Measurements from ENCODE around the gene DYTN. TPM values are rescaled to one million over a fixed set of nuclear protein-coding genes. Genes with fewer than 3 reads are reported as not detected.

The DYTN gene
- polyA plus RNA-seq, 1 of the 3 experiments (the other 2 are of a cell fraction), result not detected

GRCh38 chr2:206657087-206657486, 61.1 kb downstream of the DYTN start (continued):
- TF ChIP-seq PBX3 (IDR thresholded peaks at IDR 0.05), result no peak

- TF ChIP-seq FOXM1 (IDR thresholded peaks at IDR 0.05; ENCODE audit: low read depth) (no peak), GATA2 (CRISPR knock-in tag; IDR thresholded peaks at IDR 0.05) (no peak), PBX3 (IDR thresholded peaks at IDR 0.05) (no peak), EZH2phosphoT487 (IDR thresholded peaks at IDR 0.05; ENCODE audit: borderline replicate concordance, low read depth) (no peak), MXI1 (IDR thresholded peaks at IDR 0.05; ENCODE audit: low read depth, low read length) (no peak), GABPA (IDR thresholded peaks at IDR 0.05; ENCODE audit: low read depth) (no peak), REST (IDR thresholded peaks at IDR 0.05; ENCODE audit: low read depth, low read length) (no peak), RXRA (IDR thresholded peaks at IDR 0.05; ENCODE audit: borderline replicate concordance, low read depth) (no peak), YY1 (IDR thresholded peaks at IDR 0.05; ENCODE audit: low read depth) (no peak), RAD21 (IDR thresholded peaks at IDR 0.05; ENCODE audit: low read length) (no peak), CTCF (IDR thresholded peaks at IDR 0.05) (no peak), IRF3 (IDR thresholded peaks at IDR 0.05; ENCODE audit: low read depth, low read length) (no peak), TAF1 (IDR thresholded peaks at IDR 0.05; ENCODE audit: borderline replicate concordance, low read depth, low read length) (no peak), NFIC (IDR thresholded peaks at IDR 0.05; ENCODE audit: borderline replicate concordance) (no peak), CHD2 (IDR thresholded peaks at IDR 0.05; ENCODE audit: low read length, partially characterized antibody) (no peak)
- Histone ChIP-seq H3K27ac (ENCODE audit: low read depth in 2 of 2, low read length in 1 of 2) (no peak overlapping the region), H3F3A (replicated peaks; ENCODE audit: insufficient read depth) (no peaks in the 10 kb centered on the region), H3K4me3 (ENCODE audit: low read depth in 2 of 2, low read length in 1 of 2) (no peak overlapping the region), H3K9ac (no peak overlapping the region), H3K79me2 (ENCODE audit: insufficient read depth) (no peaks in the 10 kb centered on the region), H3K9me2 (0 out of 2 replicates have a peak, but pooled peaks cover under 1% of the 10 kb centered on the region), H3K4me1 (ENCODE audit: control insufficient read depth in 1 of 2, insufficient read depth in 2 of 2, low read depth in 1 of 2, low read length in 1 of 2) (no peaks in the 10 kb centered on the region), H4K20me1 (ENCODE audit: insufficient read depth) (no peaks in the 10 kb centered on the region), H3K9me3 (no peaks in the 10 kb centered on the region), H2AFZ (ENCODE audit: low read depth) (no peak overlapping the region), H3K36me3 (replicated peaks in 1 of 2; ENCODE audit: control insufficient read depth in 1 of 2, insufficient read depth in 2 of 2, low read length in 1 of 2) (no peaks in the 10 kb centered on the region), H3K4me2 (no peak overlapping the region), H3K27me3 (ENCODE audit: insufficient read depth) (no peaks in the 10 kb centered on the region)
- no peak for DNase-seq
- ChIA-PET POLR2A (no interaction called here), CTCF (no interaction called here)
- WGBS (ENCODE audit: low lambda C conversion rate), result 17% methylated on average over 1 of the region's 1 CpG
Measured at GRCh38 chr2:206647985-206648384, 70.2 kb downstream of the DYTN start.
